Lower lobe of right lung (tissue), 2 donors: ENCODE measurements around the gene ABHD16A. TPM values are rescaled to one million over a fixed set of nuclear protein-coding genes. Genes with fewer than 3 reads are reported as not detected.

ENCODE experiments used
- ATAC-seq, 2 donors: fragments of 200-7000 bp; cut with Tn5 transposase; one replicate each; pipeline ENCODE4 v1.9.1; 2020 to 2022; ENCODE audit warnings: mild to moderate bottlenecking in 2 of 2, moderate library complexity in 2 of 2
- DNase-seq: peaks from one replicate; pipeline ENCODE4 v3.0.0-alpha.2; 2020
- H3K27ac ChIP-seq: fragments of 200-600 bp; one replicate; pipeline ENCODE4 v1.8.0; 2022
- H3K27me3 ChIP-seq: fragments of 200-600 bp; one replicate; pipeline ENCODE4 v1.8.0; 2022; ENCODE audit warnings: low read depth
- H3K36me3 ChIP-seq: fragments of 200-600 bp; one replicate; pipeline ENCODE4 v1.8.0; 2022; ENCODE audit warnings: mild to moderate bottlenecking
- H3K4me1 ChIP-seq: fragments of 200-600 bp; one replicate; pipeline ENCODE4 v1.8.0; 2022
- H3K4me3 ChIP-seq: fragments of 200-600 bp; one replicate; pipeline ENCODE4 v1.8.0; 2022; ENCODE audit warnings: mild to moderate bottlenecking
- H3K9me3 ChIP-seq: fragments of 200-600 bp; one replicate; pipeline ENCODE4 v1.8.0; 2022
- intact Hi-C: fragments of 100-400 bp; cut with DNase I; formaldehyde crosslinking; loops from one replicate; pipeline ENCODE4 v1.11.0; 2022
- long read RNA-seq: library from polyadenylated mRNA; unstranded; transcript quantifications from one replicate; pipeline ENCODE4 v2.0.0, GENCODE V29; 2021
- total RNA-seq: library from RNA; stranded (reverse); fragmentation: NEBNext Ultra II Directional; extraction: Animal tissue kit (Norgen Biotek cat#: 25700); gene quantifications from one replicate; pipeline ENCODE4 v1.2.1, GENCODE V29; 2021
- TF ChIP-seq, protein P1 (sequence below): fragments of 200-600 bp; IDR thresholded peaks from one replicate; pipeline ENCODE4 v1.8.0; 2022; ENCODE audit warnings: antibody characterized with exemption, mild to moderate bottlenecking
- donor health status: DM: no; HTN: yes; CAD: no; lungs with severe emphysema.

The ABHD16A gene
- total RNA-seq, result 56.4 TPM
- long read RNA-seq, transcript ABHD16A-201 (20 exons, 2,103 nt), result major isoform, 120 of 152 reads
- long read RNA-seq, partial matches to known transcripts, result 15 of 152 reads
- long read RNA-seq, other reads (novel, unspliced or antisense), result 14 of 152 reads

DNA sequence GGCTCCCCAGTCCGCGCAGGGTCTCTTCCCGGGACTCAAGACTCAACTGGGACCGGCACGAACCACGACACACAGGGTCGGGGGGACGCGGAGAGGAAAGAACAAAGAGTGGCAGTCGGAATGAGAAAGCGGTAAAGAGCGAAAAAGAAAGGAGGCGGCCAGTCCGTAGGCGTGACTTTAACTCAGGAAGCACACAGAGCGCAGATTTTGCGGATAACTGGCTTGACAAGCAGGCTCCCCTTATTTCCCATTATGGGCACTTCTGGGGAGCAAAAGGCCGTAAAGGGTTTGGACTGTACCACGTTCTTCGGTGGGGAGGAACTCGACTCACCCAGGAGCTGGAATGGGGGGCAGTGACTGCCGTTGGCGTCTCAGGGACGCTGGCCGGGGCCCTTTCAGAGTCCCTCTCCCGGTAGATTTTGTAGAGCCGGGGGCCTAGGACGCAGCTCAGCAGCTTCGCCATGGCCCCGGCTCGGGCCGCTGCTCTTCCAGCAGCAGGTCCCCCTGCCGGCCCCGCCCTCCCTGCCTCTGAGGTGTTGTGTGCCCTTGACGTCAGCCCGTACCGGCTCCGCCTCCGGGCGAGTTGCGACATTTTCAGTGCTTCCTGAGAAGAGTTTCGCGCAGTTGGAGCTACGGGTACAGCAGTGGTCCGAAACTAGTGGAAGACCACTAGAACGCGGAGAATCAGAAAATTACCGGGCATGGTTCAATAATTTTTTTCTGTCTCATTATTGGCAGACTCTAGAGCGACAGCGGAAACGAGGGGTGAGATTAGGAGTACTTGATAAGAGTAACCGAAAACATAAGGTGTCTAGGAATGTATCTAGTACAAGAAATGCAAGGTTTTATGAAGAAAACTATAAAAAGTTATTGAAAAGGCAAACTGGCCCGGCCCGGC lies at the start of gene ABHD16A:
TSS of gene ABHD16A (minus strand) at position 506 of the 898 bp plus-strand sequence. CDS start at position 463, 43 bp downstream.
- DNase-seq (peak; percentile 100), ATAC-seq (peak; percentile 98 to 99)
- intact Hi-C loops, result no loop called here
- TF ChIP-seq, protein P1, sequence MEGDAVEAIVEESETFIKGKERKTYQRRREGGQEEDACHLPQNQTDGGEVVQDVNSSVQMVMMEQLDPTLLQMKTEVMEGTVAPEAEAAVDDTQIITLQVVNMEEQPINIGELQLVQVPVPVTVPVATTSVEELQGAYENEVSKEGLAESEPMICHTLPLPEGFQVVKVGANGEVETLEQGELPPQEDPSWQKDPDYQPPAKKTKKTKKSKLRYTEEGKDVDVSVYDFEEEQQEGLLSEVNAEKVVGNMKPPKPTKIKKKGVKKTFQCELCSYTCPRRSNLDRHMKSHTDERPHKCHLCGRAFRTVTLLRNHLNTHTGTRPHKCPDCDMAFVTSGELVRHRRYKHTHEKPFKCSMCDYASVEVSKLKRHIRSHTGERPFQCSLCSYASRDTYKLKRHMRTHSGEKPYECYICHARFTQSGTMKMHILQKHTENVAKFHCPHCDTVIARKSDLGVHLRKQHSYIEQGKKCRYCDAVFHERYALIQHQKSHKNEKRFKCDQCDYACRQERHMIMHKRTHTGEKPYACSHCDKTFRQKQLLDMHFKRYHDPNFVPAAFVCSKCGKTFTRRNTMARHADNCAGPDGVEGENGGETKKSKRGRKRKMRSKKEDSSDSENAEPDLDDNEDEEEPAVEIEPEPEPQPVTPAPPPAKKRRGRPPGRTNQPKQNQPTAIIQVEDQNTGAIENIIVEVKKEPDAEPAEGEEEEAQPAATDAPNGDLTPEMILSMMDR, result no peak
- Histone ChIP-seq H3K9me3 (no peaks in the 10 kb centered on the region), H3K4me3 (peak within 1 kb of the TSS; percentile 81), H3K4me1 (peaks cover 25% of the 10 kb centered on the region), H3K27ac (peak within 1 kb of the TSS; percentile 98), H3K27me3 (no peaks in the 10 kb centered on the region), H3K36me3 (peaks cover 29% of the 10 kb centered on the region)

DNA sequence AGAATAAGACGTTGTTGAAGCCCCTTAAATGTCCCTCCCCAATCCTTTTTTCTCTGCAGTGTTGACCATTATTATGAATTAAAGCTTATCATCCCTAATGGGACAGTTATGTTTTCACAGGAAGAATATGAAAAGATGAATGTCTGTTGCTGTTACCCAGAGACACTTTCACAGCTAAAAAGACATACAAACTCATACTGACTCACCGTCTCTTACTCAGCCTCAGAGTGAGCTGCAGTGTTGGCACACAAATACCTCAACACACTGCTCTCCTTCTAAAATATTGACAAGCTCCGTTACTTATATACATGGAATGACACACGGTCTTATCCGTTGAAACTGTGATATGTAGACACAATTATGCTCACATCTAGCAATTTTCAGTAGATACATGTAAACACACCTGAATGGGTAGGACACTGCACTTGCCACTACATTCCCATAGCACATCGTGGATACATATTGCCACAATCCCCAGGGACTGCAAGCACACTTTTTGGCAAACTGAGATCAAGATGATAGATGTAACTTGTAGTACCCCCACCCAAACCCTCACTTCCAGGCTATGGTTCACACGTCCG lies 49.7 kb upstream of the ABHD16A start:
- TF ChIP-seq, protein P1, result no peak
- no peak overlapping the region for H3K27ac ChIP-seq
- intact Hi-C loops, result no loop called here

DNA sequence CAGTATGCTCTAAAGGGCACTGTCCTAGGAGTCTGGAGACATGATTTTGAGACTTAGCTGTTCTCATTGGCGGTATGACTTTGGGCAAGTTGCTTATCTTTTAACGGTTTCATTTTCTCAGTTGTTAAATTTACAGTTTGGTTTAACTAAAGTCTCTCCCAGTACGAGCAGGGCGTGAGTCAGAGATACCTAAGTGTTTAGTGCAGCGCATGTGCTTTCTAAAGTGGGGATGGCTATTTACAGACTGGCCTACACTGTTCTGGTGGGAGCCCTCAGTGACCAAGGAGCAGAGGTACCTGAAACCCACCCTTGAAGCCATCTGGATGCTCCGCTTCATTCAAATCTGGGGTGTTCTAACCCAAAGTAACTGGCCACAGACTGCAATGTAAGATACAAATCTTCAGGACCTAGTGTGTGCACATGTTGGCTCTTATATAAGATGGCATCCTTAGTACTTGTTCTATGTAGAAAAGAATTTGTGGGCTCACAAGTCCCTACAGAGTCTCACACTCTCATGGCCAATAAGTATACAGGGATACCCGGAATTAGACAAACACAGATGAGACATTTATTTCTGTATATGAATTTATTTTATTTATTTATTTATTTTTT lies 47.4 kb upstream of the ABHD16A start:
- no peaks in the 10 kb centered on the region for H3K4me1 ChIP-seq
- DNase-seq, result no peak

More for the DNA sequence above, 49.7 kb upstream of the ABHD16A start:
- Histone ChIP-seq H3K4me3 (no peak overlapping the region), H3K27me3 (no peaks in the 10 kb centered on the region), H3K36me3 (no peaks in the 10 kb centered on the region), H3K4me1 (no peaks in the 10 kb centered on the region), H3K9me3 (no peaks in the 10 kb centered on the region)
- DNase-seq (no peak), ATAC-seq (no peak)

DNA sequence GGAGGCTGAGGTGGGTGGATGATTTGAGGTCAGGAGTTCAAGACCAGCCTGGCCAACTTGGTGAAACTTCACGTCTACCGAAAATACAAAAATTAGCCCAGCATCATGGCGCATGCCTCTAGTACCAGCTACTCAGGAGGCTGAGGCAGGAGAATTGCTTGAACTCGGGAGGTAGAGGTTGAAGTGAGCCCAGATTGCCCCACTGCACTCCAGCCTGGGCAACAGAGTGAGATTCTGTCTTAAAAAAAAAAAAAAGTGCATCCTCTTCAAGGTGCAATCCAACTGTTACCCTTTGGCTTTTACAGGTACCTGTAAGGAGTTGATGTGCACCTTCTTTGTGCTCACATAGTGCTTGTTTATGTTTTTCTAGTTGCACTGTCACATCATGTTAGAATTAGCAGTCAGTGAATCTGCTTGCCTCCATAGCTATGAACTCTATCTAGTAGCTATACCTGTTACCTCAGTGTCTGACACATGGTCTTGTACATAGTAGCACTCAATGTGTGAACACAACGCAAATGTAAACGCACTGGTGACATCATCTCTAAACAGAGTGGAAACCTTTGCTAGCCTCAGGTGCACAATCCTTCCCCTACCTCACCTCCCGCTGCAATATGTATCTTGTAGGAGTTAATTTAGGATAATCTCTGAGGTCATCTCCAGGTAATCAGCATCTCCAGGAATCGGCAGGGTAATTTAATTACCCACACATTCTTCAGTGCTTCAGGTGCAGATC lies 46.3 kb upstream of the ABHD16A start:
- Histone ChIP-seq H3K4me3 (no peak overlapping the region), H3K27me3 (no peaks in the 10 kb centered on the region), H3K9me3 (no peaks in the 10 kb centered on the region), H3K4me1 (no peaks in the 10 kb centered on the region), H3K27ac (no peak overlapping the region), H3K36me3 (no peaks in the 10 kb centered on the region)
- TF ChIP-seq, protein P1, result no peak
- no peak for DNase-seq
- intact Hi-C loops, result no loop called here
- no peak for ATAC-seq

More for the DNA sequence above, 47.4 kb upstream of the ABHD16A start:
- intact Hi-C loops, result no loop called here
- TF ChIP-seq, protein P1, result no peak
- Histone ChIP-seq H3K36me3 (no peaks in the 10 kb centered on the region), H3K9me3 (no peaks in the 10 kb centered on the region), H3K27ac (no peak overlapping the region), H3K4me3 (no peak overlapping the region), H3K27me3 (no peaks in the 10 kb centered on the region)
- ATAC-seq, result no peak

DNA sequence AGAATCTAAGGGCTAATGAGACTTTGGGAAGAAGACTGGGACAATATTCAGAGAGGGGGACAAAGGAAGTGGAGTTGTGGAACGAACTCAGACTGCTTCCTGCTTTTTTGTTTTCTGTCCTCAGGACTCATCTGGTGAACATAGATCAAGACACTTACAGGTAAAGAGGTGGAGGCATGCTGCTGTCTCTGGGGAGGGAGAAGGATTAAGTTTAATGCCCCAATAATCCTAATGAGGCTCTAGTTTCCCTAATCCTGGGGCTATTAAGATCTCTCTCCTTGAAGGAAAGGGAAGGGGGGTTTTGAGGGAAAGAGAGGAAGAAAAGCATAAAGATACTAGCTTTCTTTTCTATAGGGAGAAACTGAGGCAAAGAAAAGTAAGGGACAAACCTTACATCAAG lies 41.3 kb upstream of the ABHD16A start:
- peaks cover 10% of the 10 kb centered on the region for H3K4me1 ChIP-seq
- H3K27ac ChIP-seq, result no peak overlapping the region
- intact Hi-C loops, result no loop called here
- peaks cover 4% of the 10 kb centered on the region for H3K36me3 ChIP-seq
- no peaks in the 10 kb centered on the region for H3K9me3 ChIP-seq
- no peak for DNase-seq
- H3K4me3 ChIP-seq, result no peak overlapping the region
- no peaks in the 10 kb centered on the region for H3K27me3 ChIP-seq
- ATAC-seq, result no peak
- TF ChIP-seq, protein P1, result no peak
